ENCODE data around the gene RFXANK.
"Not testable (repeated sequence)": the region's sequence is repeated elsewhere in the genome, so short reads cannot be mapped to it uniquely, and the experiment has no call there.

RFXANK gene

GRCh38 chr19:19192078-19192882 is at the start of gene RFXANK, which contains the start of gene BORCS8:
Gene RFXANK (plus strand): TSS chr19:19192258. CDS start chr19:19193947, 1,689 bp downstream.
Gene BORCS8 (minus strand): TSS chr19:19192152. CDS start chr19:19192117, 35 bp downstream.
- TF ChIP-seq CTCF (IDR thresholded peaks at IDR 0.05; ENCODE audit: low read depth, low read length), result no peak
- H3K4me3 ChIP-seq (ENCODE audit: low read depth, low read length), result peak within 1 kb of the TSS; percentile 99

GRCh38 chr19:19142347-19142746 is 49.7 kb upstream of the RFXANK start:
- no peak overlapping the region for H3K4me3 ChIP-seq (ENCODE audit: low read depth, low read length)
- no peak for TF ChIP-seq CTCF (IDR thresholded peaks at IDR 0.05; ENCODE audit: low read depth, low read length)

GRCh38 chr19:19145281-19145680 is 46.8 kb upstream of the RFXANK start:
- no peak for TF ChIP-seq CTCF (IDR thresholded peaks at IDR 0.05; ENCODE audit: low read depth, low read length)

GRCh38 chr19:19145684-19146608 is 46.1 kb upstream of the RFXANK start:
- H3K4me3 ChIP-seq (ENCODE audit: low read depth, low read length), result no peak overlapping the region
- peak; percentile 92 for TF ChIP-seq CTCF (IDR thresholded peaks at IDR 0.05; ENCODE audit: low read depth, low read length)

More at GRCh38 chr19:19145281-19145680, 46.8 kb upstream of the RFXANK start:
- H3K4me3 ChIP-seq (ENCODE audit: low read depth, low read length), result no peak overlapping the region

- no peak for TF ChIP-seq CTCF (IDR thresholded peaks at IDR 0.05; ENCODE audit: low read depth, low read length)
- H3K4me3 ChIP-seq (ENCODE audit: low read depth, low read length), result no peak overlapping the region
These were observed 45.2 kb upstream of the RFXANK start for GRCh38 chr19:19146865-19147264.

GRCh38 chr19:19147344-19147743 is 44.7 kb upstream of the RFXANK start:
- H3K4me3 ChIP-seq (ENCODE audit: low read depth, low read length), result no peak overlapping the region
- TF ChIP-seq CTCF (IDR thresholded peaks at IDR 0.05; ENCODE audit: low read depth, low read length), result no peak

- not testable (repeated sequence) for H3K4me3 ChIP-seq (ENCODE audit: low read depth, low read length)
These were observed 43.6 kb upstream of the RFXANK start for GRCh38 chr19:19148504-19148903.
